Measurements from ENCODE around the gene KCNIP4.

The KCNIP4 gene

DNA sequence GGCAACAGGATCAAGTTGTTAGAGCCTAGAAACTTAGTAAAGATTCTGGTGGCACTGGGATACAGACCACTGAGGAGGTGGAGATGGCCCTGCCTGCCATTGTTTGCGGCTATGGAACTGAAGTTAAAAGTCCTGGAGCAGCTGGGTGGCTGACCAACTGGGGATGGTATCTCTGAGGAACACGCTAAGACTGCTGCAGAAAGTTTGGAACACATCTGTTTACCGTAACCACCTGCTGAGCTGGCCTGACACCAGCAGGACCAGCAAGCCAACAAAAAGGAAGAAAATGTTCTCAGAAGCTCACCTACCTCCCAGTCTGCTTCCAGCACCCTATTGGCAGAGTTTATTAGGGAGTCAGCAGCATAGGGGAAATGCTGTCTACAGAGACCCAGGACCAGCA is 1265.7 kb downstream of the KCNIP4 start:
- Histone ChIP-seq H3K4me3 (ENCODE audit: severe bottlenecking) (no peak overlapping the region), H3K27me3 (ENCODE audit: insufficient read depth, poor library complexity, severe bottlenecking) (no peaks in the 10 kb centered on the region), H3K36me3 (ENCODE audit: low read depth) (no peaks in the 10 kb centered on the region), H3K27ac (ENCODE audit: poor library complexity, severe bottlenecking) (no peak overlapping the region), H3K9me3 (ENCODE audit: severe bottlenecking) (no peaks in the 10 kb centered on the region), H3K4me1 (ENCODE audit: insufficient read depth, poor library complexity, severe bottlenecking) (no peaks in the 10 kb centered on the region)
- no peak; the same call in 2 of the 3 replicates for ATAC-seq (ENCODE audit: low read depth)
- DNase-seq (ENCODE audit: low spot score), result no peak
- TF ChIP-seq, protein P1, sequence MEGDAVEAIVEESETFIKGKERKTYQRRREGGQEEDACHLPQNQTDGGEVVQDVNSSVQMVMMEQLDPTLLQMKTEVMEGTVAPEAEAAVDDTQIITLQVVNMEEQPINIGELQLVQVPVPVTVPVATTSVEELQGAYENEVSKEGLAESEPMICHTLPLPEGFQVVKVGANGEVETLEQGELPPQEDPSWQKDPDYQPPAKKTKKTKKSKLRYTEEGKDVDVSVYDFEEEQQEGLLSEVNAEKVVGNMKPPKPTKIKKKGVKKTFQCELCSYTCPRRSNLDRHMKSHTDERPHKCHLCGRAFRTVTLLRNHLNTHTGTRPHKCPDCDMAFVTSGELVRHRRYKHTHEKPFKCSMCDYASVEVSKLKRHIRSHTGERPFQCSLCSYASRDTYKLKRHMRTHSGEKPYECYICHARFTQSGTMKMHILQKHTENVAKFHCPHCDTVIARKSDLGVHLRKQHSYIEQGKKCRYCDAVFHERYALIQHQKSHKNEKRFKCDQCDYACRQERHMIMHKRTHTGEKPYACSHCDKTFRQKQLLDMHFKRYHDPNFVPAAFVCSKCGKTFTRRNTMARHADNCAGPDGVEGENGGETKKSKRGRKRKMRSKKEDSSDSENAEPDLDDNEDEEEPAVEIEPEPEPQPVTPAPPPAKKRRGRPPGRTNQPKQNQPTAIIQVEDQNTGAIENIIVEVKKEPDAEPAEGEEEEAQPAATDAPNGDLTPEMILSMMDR (IDR thresholded peaks at IDR 0.05; ENCODE audit: poor library complexity, severe bottlenecking), result no peak

DNA sequence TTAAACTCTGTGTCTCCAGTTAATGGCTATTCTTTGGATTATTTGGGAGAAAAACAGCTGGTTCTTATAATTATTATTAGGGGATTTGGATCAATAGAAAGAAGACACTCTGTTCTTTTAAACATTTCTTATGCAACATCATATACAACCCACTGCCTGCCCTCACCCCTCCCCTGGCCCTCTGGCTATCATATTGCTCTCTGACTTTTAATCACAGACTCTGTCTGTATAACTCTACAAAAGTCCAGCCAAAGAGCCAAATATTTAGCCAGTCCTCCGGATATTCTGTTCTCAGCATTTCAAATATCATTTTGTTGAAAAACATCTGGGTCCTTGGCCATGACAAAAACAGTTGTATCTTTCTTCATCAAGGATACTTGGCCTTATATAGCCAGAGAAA is 1267.3 kb downstream of the KCNIP4 start:
- TF ChIP-seq, protein P1 (IDR thresholded peaks at IDR 0.05; ENCODE audit: poor library complexity, severe bottlenecking), result no peak
- Histone ChIP-seq H3K4me3 (ENCODE audit: severe bottlenecking) (no peak overlapping the region), H3K27ac (ENCODE audit: poor library complexity, severe bottlenecking) (no peak overlapping the region), H3K4me1 (ENCODE audit: insufficient read depth, poor library complexity, severe bottlenecking) (no peaks in the 10 kb centered on the region), H3K36me3 (ENCODE audit: low read depth) (no peaks in the 10 kb centered on the region), H3K27me3 (ENCODE audit: insufficient read depth, poor library complexity, severe bottlenecking) (no peaks in the 10 kb centered on the region), H3K9me3 (ENCODE audit: severe bottlenecking) (no peaks in the 10 kb centered on the region)
- no peak for DNase-seq (ENCODE audit: low spot score)
- no peak for ATAC-seq (ENCODE audit: low read depth)

DNA sequence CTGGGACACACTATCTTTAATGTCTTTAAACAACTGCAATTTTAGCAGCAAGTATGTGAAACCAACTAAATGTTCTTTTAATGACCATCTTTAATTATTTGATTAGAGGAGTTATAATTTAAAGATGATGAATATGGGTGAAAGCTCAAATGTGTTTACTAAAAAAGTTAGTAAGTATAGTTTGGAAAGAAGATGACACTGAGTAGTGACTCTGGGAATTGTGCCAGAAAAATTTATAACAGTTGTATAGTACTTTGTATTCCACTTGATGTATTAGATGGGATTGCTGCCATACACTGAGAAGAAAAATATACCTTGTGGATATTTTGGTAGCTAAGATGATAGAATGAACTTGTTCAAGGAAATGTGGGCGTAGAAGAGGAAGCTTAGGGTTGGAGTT is 1267.8 kb downstream of the KCNIP4 start:
- H3K9me3 ChIP-seq (ENCODE audit: severe bottlenecking), result no peaks in the 10 kb centered on the region
- no peak for ATAC-seq (ENCODE audit: low read depth)
- TF ChIP-seq, protein P1 (IDR thresholded peaks at IDR 0.05; ENCODE audit: poor library complexity, severe bottlenecking), result no peak

DNA sequence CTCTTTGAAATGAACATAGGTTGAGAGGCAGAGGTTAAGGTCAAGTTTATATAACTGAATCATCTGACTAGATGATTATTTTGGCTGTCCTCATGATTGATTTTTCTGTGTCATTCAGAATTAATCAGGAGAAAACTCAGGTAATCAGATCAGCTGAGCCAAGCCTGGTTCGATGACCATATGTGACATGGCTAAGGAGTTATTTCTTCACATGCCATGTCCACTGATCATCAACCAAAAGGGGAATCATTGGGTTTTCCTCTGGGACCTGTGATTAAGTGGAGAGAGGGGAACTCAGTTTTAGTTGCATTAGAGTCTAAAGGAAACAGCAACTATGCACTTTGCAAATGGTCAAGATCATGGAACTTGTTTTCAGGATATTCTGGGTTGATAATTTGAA is 1268.6 kb downstream of the KCNIP4 start:
- H3K4me3 ChIP-seq (ENCODE audit: severe bottlenecking), result no peak overlapping the region
- no peaks in the 10 kb centered on the region for H3K9me3 ChIP-seq (ENCODE audit: severe bottlenecking)
- no peak overlapping the region for H3K27ac ChIP-seq (ENCODE audit: poor library complexity, severe bottlenecking)
- TF ChIP-seq, protein P1 (IDR thresholded peaks at IDR 0.05; ENCODE audit: poor library complexity, severe bottlenecking), result no peak
- ATAC-seq (ENCODE audit: low read depth) (no peak), DNase-seq (ENCODE audit: low spot score) (no peak)
- H3K4me1 ChIP-seq (ENCODE audit: insufficient read depth, poor library complexity, severe bottlenecking), result no peaks in the 10 kb centered on the region
- no peaks in the 10 kb centered on the region for H3K36me3 ChIP-seq (ENCODE audit: low read depth)
- H3K27me3 ChIP-seq (ENCODE audit: insufficient read depth, poor library complexity, severe bottlenecking), result no peaks in the 10 kb centered on the region

More for the DNA sequence above, 1267.8 kb downstream of the KCNIP4 start:
- Histone ChIP-seq H3K4me1 (ENCODE audit: insufficient read depth, poor library complexity, severe bottlenecking) (no peaks in the 10 kb centered on the region), H3K27me3 (ENCODE audit: insufficient read depth, poor library complexity, severe bottlenecking) (no peaks in the 10 kb centered on the region), H3K27ac (ENCODE audit: poor library complexity, severe bottlenecking) (no peak overlapping the region), H3K4me3 (ENCODE audit: severe bottlenecking) (no peak overlapping the region), H3K36me3 (ENCODE audit: low read depth) (no peaks in the 10 kb centered on the region)
- no peak for DNase-seq (ENCODE audit: low spot score)
